Measurements from ENCODE around the gene TNS4. TPM values are rescaled to one million over a fixed set of nuclear protein-coding genes. Genes with fewer than 3 reads are reported as not detected.
A peak's percentile ranks its signal among the peaks of the same experiment; 100 is the strongest.

The TNS4 gene
- total and polyA plus RNA-seq, 2 of the 4 experiments (the other 2 are of a cell fraction), result not detected

- ATAC-seq (ENCODE audit: low read depth) (no peak), DNase-seq (peak; percentile 45)
- Histone ChIP-seq H3K4ac (ENCODE audit: low read depth, low read length) (no peak overlapping the region), H2BK15ac (ENCODE audit: low read depth, low read length) (no peak overlapping the region), H3K56ac (ENCODE audit: extremely low read depth, insufficient read depth, low read length) (no peak overlapping the region), H3K27ac (ENCODE audit: insufficient read depth, low read length) (peak overlapping the region; percentile 56; the same call in 1 of the 2 replicates), H3K9ac (ENCODE audit: low read depth, low read length) (no peak overlapping the region), H2AK9ac (replicated peaks; ENCODE audit: low read depth, low read length, poor library complexity) (no peak overlapping the region), H2BK5ac (ENCODE audit: low read depth, low read length, poor library complexity, severe bottlenecking) (no peak overlapping the region), H4K8ac (ENCODE audit: low read depth in 2 of 2, low read length in 2 of 2) (no peak overlapping the region; a peak in 1 of 4 replicates), H2BK120ac (ENCODE audit: low read depth, low read length) (no peak overlapping the region), H3K18ac (ENCODE audit: low read depth, low read length) (no peak overlapping the region), H4K91ac (ENCODE audit: insufficient read depth, low read depth, low read length) (no peak overlapping the region; the same call in 1 of the 2 replicates), H3K4me3 (ENCODE audit: insufficient read depth, low read depth, low read length) (no peak overlapping the region), H3K23ac (ENCODE audit: low read depth, low read length) (no peak overlapping the region; the same call in 1 of the 2 replicates), H2AK5ac (ENCODE audit: low read depth, low read length) (no peak overlapping the region), H3K27me3 (ENCODE audit: control insufficient read depth, insufficient read depth, low read length) (no peaks in the 10 kb centered on the region), H3K14ac (replicated peaks; ENCODE audit: low read depth, low read length) (no peak overlapping the region), H3K4me1 (ENCODE audit: control insufficient read depth, insufficient read depth, low read length) (peaks cover 51% of the 10 kb centered on the region), H2BK20ac (ENCODE audit: low read depth, low read length) (no peak overlapping the region), H3K9me1 (ENCODE audit: insufficient read depth, low read length) (peaks cover 54% of the 10 kb centered on the region), H3K79me1 (ENCODE audit: low read depth in 1 of 2, low read length in 2 of 2) (peaks cover 34 to 91% of the 10 kb centered on the region in 2 experiments), H4K20me1 (ENCODE audit: insufficient read depth, low read length) (peaks cover 90% of the 10 kb centered on the region), H4K5ac (ENCODE audit: low read depth, low read length) (no peak overlapping the region), H3K36me3 (ENCODE audit: control insufficient read depth, insufficient read depth, low read length) (peaks cover 72% of the 10 kb centered on the region), H2AFZ (replicated peaks; ENCODE audit: low read length, poor library complexity) (no peak overlapping the region), H3K4me2 (ENCODE audit: low read depth, low read length) (peak overlapping the region; percentile 18), H3K9me3 (ENCODE audit: control insufficient read depth, insufficient read depth, low read length) (no peaks in the 10 kb centered on the region)
- no CpG with 5 or more reads among the region's 3 CpGs for WGBS, 2 experiments (ENCODE audit: extremely low coverage in 2 of 2, insufficient read length in 1 of 2)
- ChIA-PET POLR2A (ENCODE audit: unreplicated experiment) (interaction anchor here (0.6 to 0.7 kb wide), 2 partner anchors 152 to 758 kb away, joined by 4 to 7 read pairs; no protein-coding TSS in a partner anchor), CTCF (interaction anchor here (0.7 to 0.9 kb wide), 3 partner anchors 22 to 83 kb away, joined by 3 to 4 read pairs (median 4); no protein-coding TSS in a partner anchor)
- dilution Hi-C loops (cut with HindIII; ENCODE audit: low sequenced_read_pairs, unreplicated experiment), result no loop called here
- intact Hi-C loops (cut with micrococcal nuclease), result no loop called here
- no TSS peak for BruUV-seq (replicated peaks)
- TF ChIP-seq ELK1 (IDR thresholded peaks at IDR 0.05; ENCODE audit: borderline replicate concordance, low read depth, low read length) (no peak), SMC3 (IDR thresholded peaks at IDR 0.05; ENCODE audit: low read depth, low read length) (peak; percentile 31; the same call in 1 of the 2 replicates)
- TF ChIP-seq, protein P1, sequence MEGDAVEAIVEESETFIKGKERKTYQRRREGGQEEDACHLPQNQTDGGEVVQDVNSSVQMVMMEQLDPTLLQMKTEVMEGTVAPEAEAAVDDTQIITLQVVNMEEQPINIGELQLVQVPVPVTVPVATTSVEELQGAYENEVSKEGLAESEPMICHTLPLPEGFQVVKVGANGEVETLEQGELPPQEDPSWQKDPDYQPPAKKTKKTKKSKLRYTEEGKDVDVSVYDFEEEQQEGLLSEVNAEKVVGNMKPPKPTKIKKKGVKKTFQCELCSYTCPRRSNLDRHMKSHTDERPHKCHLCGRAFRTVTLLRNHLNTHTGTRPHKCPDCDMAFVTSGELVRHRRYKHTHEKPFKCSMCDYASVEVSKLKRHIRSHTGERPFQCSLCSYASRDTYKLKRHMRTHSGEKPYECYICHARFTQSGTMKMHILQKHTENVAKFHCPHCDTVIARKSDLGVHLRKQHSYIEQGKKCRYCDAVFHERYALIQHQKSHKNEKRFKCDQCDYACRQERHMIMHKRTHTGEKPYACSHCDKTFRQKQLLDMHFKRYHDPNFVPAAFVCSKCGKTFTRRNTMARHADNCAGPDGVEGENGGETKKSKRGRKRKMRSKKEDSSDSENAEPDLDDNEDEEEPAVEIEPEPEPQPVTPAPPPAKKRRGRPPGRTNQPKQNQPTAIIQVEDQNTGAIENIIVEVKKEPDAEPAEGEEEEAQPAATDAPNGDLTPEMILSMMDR (conservative IDR thresholded peaks at IDR 0.05; ENCODE audit: low read depth, low read length), result peak; percentile 49
- in situ Hi-C loops (cut with MboI; ENCODE audit: low sequenced_read_pairs), result no loop called here
Measured at GRCh38 chr17:40450175-40450574, 51.2 kb downstream of the TNS4 start.
